CD1c-positive myeloid dendritic cell (primary cell): ENCODE results near the gene MMP24.
"Not testable (repeated sequence)": the region's sequence is repeated elsewhere in the genome, so short reads cannot be mapped to it uniquely, and the experiment has no call there.

Experiments used
- DNase-seq: peaks from one replicate; pipeline ENCODE4 v3.0.0-alpha.2; 2016; ENCODE audit errors: extremely low spot score

MMP24 gene

GRCh38 chr20:35311409-35311808 is 84.9 kb downstream of the MMP24 start:
- no peak for DNase-seq

DNA sequence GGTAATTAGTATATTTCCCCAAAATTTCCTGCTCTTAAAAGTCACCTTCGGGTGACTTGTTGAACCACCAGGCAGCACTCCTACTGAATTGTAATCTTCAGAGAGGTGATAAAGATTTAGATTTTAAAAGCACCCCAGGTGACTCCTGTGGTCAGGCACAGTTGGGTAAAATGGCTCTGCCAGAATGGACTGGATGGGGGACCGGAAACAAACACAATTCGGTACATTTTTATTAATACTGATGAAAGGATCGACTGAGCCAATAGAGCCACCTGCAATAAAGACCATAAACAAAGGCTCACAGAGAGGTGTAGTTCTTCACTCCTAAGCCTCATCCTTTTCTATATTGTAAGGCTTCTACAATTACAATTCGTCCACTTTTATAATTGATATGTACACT is 85.3 kb downstream of the MMP24 start:
- DNase-seq: no peak

DNA sequence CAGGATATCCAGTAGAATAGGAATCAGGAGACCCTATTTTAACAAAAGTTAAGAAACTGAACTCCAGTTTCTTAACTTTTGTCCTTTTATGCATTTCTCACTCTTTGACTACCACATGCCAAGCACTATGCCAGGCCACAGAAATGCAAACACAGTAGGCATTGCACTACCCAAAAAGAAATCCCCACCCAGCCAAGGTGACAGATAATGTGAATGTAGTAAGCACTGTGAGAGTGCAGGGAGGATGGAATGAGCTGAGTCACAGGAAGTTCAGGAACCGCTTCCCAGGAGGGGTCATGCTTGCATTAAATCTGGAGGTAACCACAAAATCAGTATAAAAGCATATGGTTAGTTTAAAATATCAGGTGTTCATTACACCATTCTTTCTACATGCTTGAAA is 85.8 kb downstream of the MMP24 start:
- no peak for DNase-seq

- no peak for DNase-seq
Measured at GRCh38 chr20:35314816-35315631, 88.5 kb downstream of the MMP24 start.

DNA sequence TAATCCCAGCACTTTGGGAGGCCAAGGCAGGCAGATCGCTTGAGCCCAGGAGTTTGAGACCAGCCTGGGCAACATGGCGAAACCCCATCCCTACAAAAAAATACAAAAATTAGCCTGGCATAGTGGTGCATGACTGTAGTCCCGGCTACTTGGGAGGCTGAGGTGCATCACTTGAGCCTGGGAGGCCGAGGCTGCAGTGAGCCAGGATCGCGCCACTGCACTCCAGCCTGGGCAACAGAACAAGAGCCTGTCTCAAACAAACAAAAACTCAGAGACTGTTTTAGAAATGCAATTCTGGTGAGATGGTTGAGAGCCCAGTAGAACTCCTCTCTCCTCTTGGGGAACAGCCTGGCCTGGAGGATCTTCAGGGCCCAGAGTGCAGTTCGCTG is 89.1 kb downstream of the MMP24 start:
- not testable (repeated sequence) for DNase-seq

DNA sequence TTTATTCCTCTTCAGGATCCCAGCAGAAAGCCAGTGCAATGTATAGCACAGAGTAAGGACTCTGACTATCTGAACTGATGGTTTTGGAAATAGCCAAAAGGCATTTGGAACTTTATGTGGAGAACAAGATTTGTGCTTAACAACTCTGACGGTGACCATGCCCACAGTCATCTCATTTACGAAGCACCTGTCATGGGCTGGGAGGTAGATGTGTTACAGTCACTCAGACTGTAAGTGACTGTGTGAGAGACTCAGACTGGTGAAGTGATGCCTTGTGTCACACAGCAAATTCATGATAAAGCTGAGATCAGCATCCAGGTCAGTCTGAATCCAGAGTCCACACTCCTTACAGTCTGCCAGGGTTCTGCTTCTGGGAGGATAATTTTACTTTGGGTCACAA is 89.6 kb downstream of the MMP24 start:
- no peak for DNase-seq

- DNase-seq: no peak
Measured at GRCh38 chr20:35317416-35318210, 91.1 kb downstream of the MMP24 start.

DNA sequence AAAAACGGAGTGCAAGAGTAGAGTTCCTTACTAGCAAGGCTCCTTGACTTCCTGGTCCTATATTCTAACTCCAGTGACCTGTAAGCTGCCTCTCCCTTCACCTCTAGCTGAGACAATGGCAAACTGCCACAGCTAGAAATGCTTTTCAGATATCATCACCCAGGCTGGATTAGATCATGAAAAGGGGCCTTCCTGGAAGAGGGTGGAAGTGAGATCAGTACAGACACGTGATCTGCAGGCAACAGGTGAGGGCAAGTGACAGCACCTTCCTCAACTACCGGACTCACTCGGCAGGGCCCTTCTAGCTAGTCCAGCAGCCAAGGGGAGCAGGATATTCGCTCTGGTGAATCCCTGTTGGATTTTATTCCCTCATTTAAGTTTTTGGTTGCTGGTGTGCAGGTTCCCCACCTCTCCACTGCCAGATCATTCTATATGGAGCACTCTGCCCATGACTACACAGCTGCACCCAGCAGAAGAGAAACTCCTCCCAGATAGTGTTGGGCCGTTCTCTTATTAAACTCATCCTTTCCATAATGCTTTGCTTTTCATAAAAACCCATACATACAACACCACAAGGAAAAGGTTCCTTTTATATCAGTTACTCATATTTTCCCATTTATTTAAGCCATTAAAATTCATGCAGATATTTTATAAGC is 92.1 kb downstream of the MMP24 start:
- no peak for DNase-seq

GRCh38 chr20:35319192-35319870 is 92.8 kb downstream of the MMP24 start:
- DNase-seq: no peak

- no peak for DNase-seq
Measured at GRCh38 chr20:35319871-35320197, 93.3 kb downstream of the MMP24 start.

- DNase-seq: no peak
Measured at GRCh38 chr20:35320396-35321126, 94.1 kb downstream of the MMP24 start.

DNA sequence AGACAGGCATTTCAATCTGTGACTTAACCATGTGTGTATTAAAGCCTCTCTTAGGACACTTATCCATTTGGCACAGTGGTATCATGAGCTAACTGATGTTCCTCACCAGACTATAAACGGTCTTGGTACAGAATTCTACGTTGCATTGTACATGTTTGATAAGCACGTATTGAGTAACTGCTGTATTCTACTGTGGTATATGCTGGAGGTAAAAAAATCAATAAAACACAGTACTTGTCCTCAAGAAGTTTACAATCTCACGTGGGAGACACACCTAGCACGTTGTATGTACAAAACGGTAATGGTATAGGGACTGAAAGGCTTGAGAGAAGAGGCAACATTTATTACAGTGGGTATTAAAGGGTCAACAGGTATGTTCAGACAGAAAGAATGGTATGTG is 98.9 kb downstream of the MMP24 start:
- no peak for DNase-seq

DNA sequence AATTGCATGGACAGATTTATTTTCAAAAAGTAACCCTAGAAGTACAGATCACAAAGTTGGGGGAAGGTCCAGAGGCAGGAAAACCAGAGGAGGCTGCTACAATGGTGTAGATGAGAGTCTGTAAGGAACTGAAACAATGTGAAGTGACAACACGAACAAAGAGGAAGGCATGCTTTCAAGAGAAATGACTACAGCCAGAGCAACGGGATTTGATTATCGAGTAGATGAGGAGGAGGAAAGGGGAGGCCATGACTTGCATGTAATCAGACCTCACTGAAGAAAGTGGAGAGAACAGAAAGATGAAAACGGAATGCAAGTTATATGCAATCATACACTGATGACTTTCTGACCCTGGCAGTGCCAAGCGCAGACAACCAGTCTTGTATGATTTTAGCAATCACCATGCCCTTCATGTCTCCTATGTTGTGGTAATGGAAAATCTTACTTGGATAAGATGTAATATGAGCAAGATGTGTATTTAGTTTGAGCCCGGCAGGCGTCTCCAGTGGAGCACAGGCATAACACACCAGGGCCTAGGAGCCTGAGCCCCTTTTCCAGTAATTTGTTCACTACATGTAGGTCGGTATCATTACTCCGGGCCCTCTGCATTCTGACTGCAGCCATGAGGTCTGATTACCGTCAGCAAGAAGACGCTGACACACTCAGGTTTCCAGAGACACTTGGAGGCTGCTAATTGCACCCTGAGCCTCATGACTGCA is 99.7 kb downstream of the MMP24 start:
- DNase-seq: peak; percentile 83
